T-helper 1 cell treated with Interleukin-12 subunit alpha and Interleukin-12 subunit beta and Interleukin-4 antibody, amounts not matched to agents 30 ng/mL and 1 ng/mL, for 36 hours (primary cell): ENCODE data around the gene ARIH1. TPM values are rescaled to one million over a fixed set of nuclear protein-coding genes. Genes with fewer than 3 reads are reported as not detected.
"Not testable (repeated sequence)": the region's sequence is repeated elsewhere in the genome, so short reads cannot be mapped to it uniquely, and the experiment has no call there.

Source experiments
- intact Hi-C: fragments of 100-400 bp; cut with micrococcal nuclease; formaldehyde crosslinking; loops from one replicate; pipeline ENCODE4 v1.15.1; 2024
- total RNA-seq: library from RNA; stranded (reverse); gene quantifications from 2 replicates; pipeline ENCODE4 v1.2.3, GENCODE V29; 2022

The ARIH1 gene
- total RNA-seq, 1 donor from 2014 or later = 123 TPM

- intact Hi-C loops = no loop called here
These were observed 119.7 kb downstream of the ARIH1 start for GRCh38 chr15:72593838-72594237.

- intact Hi-C loops = loop anchor here (5.0 kb wide), 2 partner anchors 87 to 672 kb away; partner anchors contain the start of genes BBS4 and HIGD2B
These were observed 125.8 kb downstream of the ARIH1 start for GRCh38 chr15:72599855-72600464.

- intact Hi-C loops = loop anchor here (5.0 kb wide), 2 partner anchors 83 to 668 kb away; partner anchors contain the start of genes BBS4 and HIGD2B
These were observed 130.7 kb downstream of the ARIH1 start for GRCh38 chr15:72604794-72605193.

- intact Hi-C loops = not testable (repeated sequence)
These were observed 134.0 kb downstream of the ARIH1 start for GRCh38 chr15:72608084-72608483.

DNA sequence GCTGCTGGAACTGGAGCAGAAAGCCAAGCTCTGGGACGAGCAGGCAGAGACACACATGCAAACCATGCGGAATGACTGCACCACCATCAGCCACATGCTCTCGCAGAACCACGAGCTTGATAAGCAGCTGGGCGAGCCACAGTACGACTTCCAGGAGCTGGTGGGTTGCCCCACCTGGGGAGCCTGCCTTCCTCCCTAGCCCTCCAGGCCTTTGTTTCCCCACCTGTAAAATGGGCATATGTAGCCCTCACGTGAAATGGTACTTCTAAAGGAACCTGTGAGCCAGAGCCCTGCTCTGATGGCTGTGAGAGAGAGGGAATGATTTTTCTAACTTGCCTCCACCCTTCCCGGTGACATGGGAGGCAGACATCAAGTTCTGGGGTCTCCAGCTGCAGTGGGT lies 135.7 kb downstream of the ARIH1 start:
- intact Hi-C loops = no loop called here

GRCh38 chr15:72612324-72612723 lies 138.2 kb downstream of the ARIH1 start:
- intact Hi-C loops = not testable (repeated sequence)

DNA sequence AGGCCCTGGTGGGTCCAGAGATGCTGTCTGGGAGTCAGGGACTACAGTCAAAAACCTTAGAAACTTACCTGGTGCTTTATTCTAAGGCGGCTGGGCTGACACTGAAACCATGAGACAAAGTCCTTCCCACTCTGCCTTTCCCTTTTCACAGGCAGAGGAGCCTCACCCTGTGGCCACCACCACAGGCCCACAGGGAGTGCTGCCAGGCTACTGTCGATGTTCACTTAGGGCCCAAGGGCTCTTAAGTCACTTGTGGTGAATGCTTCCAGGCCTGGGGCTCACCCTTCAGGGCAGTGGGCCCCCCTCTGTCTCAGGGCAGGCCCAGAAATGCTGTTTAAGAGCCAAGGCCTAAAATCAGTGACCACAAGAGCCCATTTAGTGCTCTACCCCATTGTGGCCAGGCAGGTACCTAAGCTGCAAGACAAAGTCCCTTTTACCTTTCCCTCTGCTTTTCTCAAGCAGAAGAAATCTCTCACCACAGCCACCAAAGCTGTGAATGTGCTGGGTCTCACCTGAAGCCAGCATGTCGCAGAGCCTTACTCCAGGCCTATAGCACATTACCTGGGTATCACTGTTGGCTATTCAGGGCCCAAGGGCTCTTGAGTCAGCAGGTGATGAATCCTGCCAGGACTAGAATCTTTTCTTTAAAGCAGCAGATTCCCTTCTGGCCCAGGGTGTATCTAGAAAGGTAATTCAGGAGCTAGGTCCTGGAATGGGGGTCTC lies 140.8 kb downstream of the ARIH1 start:
- intact Hi-C loops = no loop called here

DNA sequence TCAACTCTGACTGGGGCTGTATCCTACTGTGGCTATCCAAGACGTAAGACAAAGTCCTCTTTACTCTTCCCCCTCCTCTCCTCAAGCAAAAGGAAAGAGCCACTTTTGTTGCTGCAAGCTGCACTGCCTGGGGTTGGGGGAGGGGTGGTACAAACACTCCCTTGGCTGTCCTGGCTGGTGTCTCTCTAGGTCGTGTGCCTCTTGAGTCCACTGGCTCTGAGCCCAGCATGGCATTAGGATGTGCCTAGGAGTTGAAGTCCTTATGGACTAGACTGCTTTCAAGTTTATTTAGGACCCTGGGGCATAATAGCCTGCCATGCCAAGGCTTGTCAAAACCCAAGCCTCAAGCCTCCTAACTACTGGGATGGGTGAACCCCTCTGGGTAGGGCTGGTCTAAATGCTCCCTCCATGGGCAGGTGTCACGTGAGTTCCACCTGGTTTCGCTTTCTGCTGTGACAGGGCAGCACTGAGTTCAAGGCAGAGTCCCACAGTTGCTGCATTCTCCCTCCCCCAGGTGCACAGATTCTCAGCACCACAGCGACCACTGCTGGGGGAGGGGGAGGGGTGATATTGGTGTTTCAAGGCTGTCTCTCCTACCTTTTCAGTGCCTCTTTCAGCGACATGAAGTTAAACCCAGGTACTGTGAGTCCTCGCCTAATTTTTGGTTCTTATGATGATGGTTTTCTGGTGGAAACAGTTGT lies 141.6 kb downstream of the ARIH1 start:
- intact Hi-C loops = not testable (repeated sequence)

DNA sequence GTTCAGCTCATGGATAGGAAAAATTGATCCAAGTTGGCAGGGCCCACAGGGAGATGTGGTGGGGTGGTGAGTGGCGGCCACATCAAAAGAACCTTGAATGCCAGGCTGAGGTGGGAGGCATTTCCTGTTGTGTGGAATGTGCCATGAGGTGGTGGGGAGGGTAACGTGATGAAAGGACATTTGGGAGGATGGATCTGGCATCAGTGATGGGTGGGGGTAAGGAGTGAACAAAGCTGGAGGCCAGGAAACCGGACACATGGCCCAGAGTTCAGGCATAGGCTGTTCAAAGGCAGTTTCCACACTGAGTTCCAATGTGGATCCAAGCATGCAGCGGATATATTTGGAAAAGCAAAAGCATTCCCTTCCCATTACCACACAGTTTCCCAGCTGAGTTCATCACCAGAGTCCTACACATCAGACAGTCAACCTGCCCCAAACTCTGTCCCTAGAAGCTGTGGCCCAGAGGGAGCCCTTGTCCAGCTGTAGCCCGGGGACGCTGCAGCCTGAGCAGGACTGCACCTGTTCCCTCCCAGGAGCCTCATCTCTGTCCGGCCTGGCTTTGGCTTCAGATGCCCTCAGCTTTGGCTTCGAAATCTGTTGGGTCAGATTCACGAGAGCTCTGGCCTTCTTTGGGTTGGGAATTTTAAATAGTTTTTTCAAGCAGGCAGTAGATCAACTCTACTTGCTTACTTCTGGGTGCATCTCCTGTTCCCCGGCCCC lies 142.5 kb downstream of the ARIH1 start:
- intact Hi-C loops = no loop called here

DNA sequence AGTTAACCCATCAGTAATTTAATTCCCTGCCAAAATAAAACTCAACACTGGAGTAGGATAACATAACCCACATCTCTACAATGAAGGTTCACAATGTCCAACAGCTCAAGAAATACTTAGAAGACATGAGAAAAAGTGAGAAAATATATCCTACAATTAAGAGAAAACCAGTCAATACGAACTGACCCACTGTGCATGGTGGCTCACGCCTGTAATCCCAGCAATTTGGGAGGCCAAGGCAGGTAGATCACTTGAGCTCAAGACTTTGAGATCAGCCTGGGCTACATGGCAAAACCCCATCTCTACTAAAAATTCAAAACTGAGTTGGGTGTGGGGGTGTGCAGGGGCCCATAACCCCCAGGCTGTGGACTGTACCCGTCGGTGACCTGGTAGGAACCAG lies 149.7 kb downstream of the ARIH1 start:
- intact Hi-C loops = not testable (repeated sequence)

DNA sequence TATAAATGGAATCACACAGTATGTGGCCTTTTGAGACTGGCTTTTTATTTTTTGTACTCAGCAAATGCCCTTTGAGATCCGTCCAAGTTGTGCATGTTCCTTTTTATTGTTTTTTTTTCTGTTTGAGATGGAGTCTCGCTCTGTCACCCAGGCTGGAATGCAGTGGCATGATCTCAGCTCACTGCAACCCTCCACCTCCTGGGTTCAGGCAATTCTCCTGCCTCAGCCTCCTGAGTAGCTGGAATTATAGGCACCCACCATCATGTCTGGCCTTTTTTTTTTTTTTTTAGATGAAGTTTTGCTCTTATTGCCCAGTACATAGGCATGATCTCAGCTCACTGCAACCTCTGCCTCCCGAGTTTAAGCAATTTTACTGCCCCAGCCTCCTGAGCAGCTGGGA lies 152.0 kb downstream of the ARIH1 start:
- intact Hi-C loops = not testable (repeated sequence)

DNA sequence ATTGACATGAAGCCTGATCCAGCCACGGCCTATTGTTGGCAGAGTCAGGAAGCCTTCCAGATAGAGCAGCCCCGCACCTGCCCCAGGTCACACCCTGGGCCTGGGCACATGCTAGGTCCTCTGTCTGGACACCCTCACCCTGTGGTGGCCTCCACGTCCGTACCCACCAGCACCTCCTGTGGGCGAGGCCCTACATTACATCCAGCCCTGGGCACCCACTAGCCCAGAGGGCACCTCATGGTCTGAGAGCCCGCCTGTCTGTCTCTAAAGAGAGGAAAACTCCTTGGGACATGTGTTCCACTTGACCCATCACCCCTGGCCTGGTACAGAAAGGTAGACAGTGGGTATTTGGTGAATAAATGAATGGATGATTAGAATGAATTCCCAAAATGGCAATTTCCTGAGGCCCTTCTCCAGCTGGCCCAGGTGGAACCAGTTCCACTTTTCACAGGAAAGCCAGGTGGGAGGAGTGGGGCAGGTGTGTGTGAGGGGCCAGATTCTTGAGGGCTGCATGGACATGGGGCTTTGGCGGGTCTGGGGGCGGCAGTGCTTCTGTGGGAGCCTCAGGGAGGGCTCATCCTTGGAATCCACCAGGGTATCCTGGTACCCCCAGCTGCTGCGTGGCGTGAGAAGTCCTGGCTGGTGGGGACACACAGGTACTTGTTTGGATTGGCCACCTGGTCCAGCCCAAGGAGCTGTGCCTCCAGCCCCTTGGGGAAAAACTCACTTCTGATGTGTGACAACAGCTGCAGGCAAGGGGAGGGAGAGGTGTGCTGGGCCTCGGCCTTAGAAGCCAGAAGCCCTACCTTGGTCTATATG lies 154.3 kb downstream of the ARIH1 start:
- intact Hi-C loops = not testable (repeated sequence)

- intact Hi-C loops = not testable (repeated sequence)
These were observed 155.0 kb downstream of the ARIH1 start for GRCh38 chr15:72629068-72629570.

GRCh38 chr15:72636519-72637282 lies 162.6 kb downstream of the ARIH1 start:
- intact Hi-C loops = not testable (repeated sequence)

GRCh38 chr15:72639759-72640483 lies 165.8 kb downstream of the ARIH1 start:
- intact Hi-C loops = not testable (repeated sequence)

- intact Hi-C loops = not testable (repeated sequence)
These were observed 168.1 kb downstream of the ARIH1 start for GRCh38 chr15:72642271-72642670.

DNA sequence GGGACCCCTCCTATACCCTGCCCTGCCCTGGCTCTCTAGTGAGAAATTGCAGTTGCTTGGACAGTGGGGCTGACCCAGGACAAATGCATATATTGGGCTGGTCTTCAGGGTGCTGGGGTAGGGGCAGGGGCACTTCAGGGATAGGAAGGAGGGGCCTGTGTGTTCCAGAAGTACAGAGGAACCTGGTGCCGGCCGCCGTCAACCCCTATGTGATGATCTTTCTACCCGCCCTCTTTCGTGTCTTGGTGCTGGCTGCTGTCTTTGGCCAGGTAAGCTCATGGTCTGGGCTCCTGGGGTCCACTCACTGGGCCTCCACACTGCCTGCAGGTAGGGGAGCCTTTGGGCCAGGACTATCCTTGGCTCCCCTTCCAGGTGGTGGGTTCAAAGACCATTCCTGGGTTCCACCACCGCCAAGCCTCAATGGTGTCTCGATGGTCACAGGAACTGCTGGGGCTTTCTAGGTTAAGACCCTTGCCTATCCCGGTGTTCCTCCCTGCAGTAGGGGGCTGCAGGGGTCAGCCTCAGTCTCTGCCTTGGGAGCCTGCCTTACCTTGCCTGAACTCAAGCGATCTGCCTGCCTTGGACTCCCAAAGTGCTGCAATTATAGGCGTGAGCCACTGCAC lies 174.6 kb downstream of the ARIH1 start:
- intact Hi-C loops = not testable (repeated sequence)
